ENCODE results near the gene TRABD2B. TPM values are rescaled to one million over a fixed set of nuclear protein-coding genes. Genes with fewer than 3 reads are reported as not detected.

The TRABD2B gene
- total and polyA plus RNA-seq, 2 experiments from 2014 or later, result 1.00 to 2.3 TPM

DNA sequence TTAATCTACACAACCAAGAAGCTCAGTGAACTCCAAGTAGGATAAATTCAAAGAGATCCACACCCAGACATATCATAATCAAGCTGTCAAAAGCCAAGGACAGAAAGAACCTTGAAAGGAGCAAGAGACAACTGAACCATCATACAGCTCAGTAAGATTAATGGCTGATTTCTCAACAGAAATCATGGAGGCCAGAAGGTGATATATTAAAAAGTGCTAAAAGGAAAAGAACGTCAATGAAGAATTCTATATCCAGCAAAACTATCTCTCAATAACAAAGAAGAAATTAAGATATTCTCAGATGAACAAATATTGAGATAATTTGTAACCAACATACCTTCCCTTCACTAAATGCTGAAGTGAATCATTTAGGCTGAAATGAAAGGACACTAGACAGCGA lies 161.8 kb downstream of the TRABD2B start:
- peaks cover 6% of the 10 kb centered on the region for H3K9me3 ChIP-seq (ENCODE audit: low read depth)
- no peak overlapping the region for H3K27ac ChIP-seq
- H3K27me3 ChIP-seq, result no peaks in the 10 kb centered on the region
- no peak overlapping the region for H2AFZ ChIP-seq
- DNase-seq (ENCODE audit: low spot score), result no peak
- no peak overlapping the region for H3K4me2 ChIP-seq
- no peaks in the 10 kb centered on the region for H3K36me3 ChIP-seq (replicated peaks; ENCODE audit: insufficient read depth, low read depth)
- H3K4me1 ChIP-seq (ENCODE audit: insufficient read depth), result peaks cover 25% of the 10 kb centered on the region
- no peaks in the 10 kb centered on the region for H3K9me2 ChIP-seq (replicated peaks; ENCODE audit: insufficient read depth)
- H3K4me3 ChIP-seq, result no peak overlapping the region
- WGBS (ENCODE audit: low lambda C conversion rate, missing lambda C conversion rate), result 49% methylated on average over 2 of the region's 2 CpGs
- no peaks in the 10 kb centered on the region for H3K79me2 ChIP-seq
- H4K20me1 ChIP-seq (ENCODE audit: insufficient read depth, poor library complexity, severe bottlenecking), result no peaks in the 10 kb centered on the region
- TF ChIP-seq EZH2 (IDR thresholded peaks at IDR 0.05; ENCODE audit: borderline replicate concordance) (no peak), CTCF (IDR thresholded peaks at IDR 0.05; ENCODE audit: poor library complexity) (no peak), EZH2phosphoT487 (IDR thresholded peaks at IDR 0.05; ENCODE audit: low read depth, severe bottlenecking, unreplicated experiment) (no peak)

DNA sequence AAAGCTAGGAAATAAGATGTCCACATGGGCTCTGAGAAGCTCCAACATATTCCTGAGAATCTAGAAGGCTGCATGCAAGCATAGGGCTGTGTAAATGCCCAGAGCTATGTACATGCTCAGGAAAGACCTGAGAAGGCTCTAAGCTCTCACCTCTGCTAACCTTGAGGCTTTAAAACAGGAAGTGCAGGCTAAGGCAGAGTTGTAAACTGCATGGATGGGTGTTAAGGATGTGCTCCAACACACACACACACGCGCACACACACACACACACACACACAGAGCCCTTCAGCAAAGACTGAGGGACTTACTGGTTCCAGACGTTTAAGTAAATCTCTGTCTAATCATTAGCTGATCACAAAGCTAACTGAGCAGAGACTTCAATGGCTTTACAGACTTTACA lies 162.9 kb downstream of the TRABD2B start:
- Histone ChIP-seq H3K4me3 (no peak overlapping the region), H3K4me2 (no peak overlapping the region), H4K20me1 (ENCODE audit: insufficient read depth, poor library complexity, severe bottlenecking) (no peaks in the 10 kb centered on the region), H2AFZ (no peak overlapping the region), H3K27ac (no peak overlapping the region), H3K4me1 (ENCODE audit: insufficient read depth) (peaks cover 24% of the 10 kb centered on the region), H3K9me2 (replicated peaks; ENCODE audit: insufficient read depth) (no peaks in the 10 kb centered on the region), H3K79me2 (no peaks in the 10 kb centered on the region), H3K36me3 (replicated peaks; ENCODE audit: insufficient read depth, low read depth) (no peaks in the 10 kb centered on the region), H3K27me3 (no peaks in the 10 kb centered on the region), H3K9me3 (ENCODE audit: low read depth) (peaks cover 6% of the 10 kb centered on the region)
- DNase-seq (ENCODE audit: low spot score), result no peak
- WGBS (ENCODE audit: low lambda C conversion rate, missing lambda C conversion rate), result 55% methylated on average over 3 of the region's 3 CpGs
- no peak for TF ChIP-seq EZH2phosphoT487 (IDR thresholded peaks at IDR 0.05; ENCODE audit: low read depth, severe bottlenecking, unreplicated experiment)
- no peak for TF ChIP-seq EZH2 (IDR thresholded peaks at IDR 0.05; ENCODE audit: borderline replicate concordance)
- no peak for TF ChIP-seq CTCF (IDR thresholded peaks at IDR 0.05; ENCODE audit: poor library complexity)

DNA sequence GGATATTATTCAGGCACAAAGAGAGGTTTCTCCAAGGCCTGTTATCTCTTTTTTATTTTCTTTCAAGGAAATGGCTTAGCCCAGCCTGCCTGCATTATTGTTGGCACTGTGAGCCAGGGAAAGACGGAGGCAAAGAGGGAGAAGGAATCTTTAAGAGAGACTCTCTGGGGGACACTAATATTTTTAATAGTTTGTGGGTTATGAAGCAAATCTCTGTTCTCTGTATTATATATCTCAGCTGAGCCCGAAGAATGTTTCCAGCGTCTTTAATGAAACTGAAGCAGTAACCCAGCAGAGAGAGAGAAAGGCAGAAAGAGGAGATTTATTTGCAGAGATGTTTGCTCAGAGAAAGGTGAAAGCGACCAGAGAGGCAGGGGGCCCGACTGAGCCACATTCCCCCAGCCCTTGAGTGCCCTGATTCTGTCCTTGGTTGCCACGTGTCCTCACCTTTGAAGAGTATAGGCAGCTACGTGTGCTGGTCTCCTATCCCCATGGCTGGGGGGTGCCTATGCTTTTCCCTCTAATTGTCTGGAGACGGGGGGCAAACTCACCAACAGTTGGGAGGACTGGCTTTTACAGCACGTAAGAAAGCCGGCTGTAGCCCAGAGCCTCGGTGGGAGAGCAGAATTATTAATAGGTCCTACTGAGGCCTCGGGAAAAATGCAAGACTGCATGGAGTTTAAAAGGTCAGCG lies 166.4 kb downstream of the TRABD2B start:
- Histone ChIP-seq H3K27me3 (no peaks in the 10 kb centered on the region), H3K36me3 (replicated peaks; ENCODE audit: insufficient read depth, low read depth) (no peaks in the 10 kb centered on the region), H3K9me2 (replicated peaks; ENCODE audit: insufficient read depth) (no peaks in the 10 kb centered on the region), H3K79me2 (no peaks in the 10 kb centered on the region), H3K4me1 (ENCODE audit: insufficient read depth) (peaks cover 25% of the 10 kb centered on the region), H2AFZ (no peak overlapping the region), H4K20me1 (ENCODE audit: insufficient read depth, poor library complexity, severe bottlenecking) (no peaks in the 10 kb centered on the region), H3K4me3 (no peak overlapping the region), H3K4me2 (peak overlapping the region; percentile 31), H3K27ac (no peak overlapping the region), H3K9me3 (ENCODE audit: low read depth) (peaks cover 6% of the 10 kb centered on the region)
- TF ChIP-seq EZH2phosphoT487 (IDR thresholded peaks at IDR 0.05; ENCODE audit: low read depth, severe bottlenecking, unreplicated experiment) (no peak), CTCF (IDR thresholded peaks at IDR 0.05; ENCODE audit: poor library complexity) (no peak), EZH2 (IDR thresholded peaks at IDR 0.05; ENCODE audit: borderline replicate concordance) (no peak)
- 49% methylated on average over 13 of the region's 13 CpGs for WGBS (ENCODE audit: low lambda C conversion rate, missing lambda C conversion rate)
- no peak for DNase-seq (ENCODE audit: low spot score)

Data from hepatocyte (in vitro differentiated cells).